Liver (tissue), 9 donors: ENCODE measurements around the gene AFAP1L2. TPM values are rescaled to one million over a fixed set of nuclear protein-coding genes. Genes with fewer than 3 reads are reported as not detected.

Source experiments
- DNase-seq: peaks from one replicate; pipeline ENCODE4 v3.0.0-alpha.2; 2017; ENCODE audit warnings: low spot score
- H3K27ac ChIP-seq, 2 donors: one replicate each; pipeline ENCODE4 v1.7.0; 2013; ENCODE audit warnings: inconsistent platforms in 2 of 2, low read length in 2 of 2, control low read depth in 1 of 2, low read depth in 1 of 2, mild to moderate bottlenecking in 1 of 2
- H3K27me3 ChIP-seq, 4 donors: one replicate each; pipeline versions ENCODE4 v1.6.1 to v1.7.0; 2013; ENCODE audit warnings: low read length in 3 of 4, inconsistent platforms in 1 of 4, mild to moderate bottlenecking in 1 of 4, moderate library complexity in 1 of 4; ENCODE audit not compliant: control insufficient read depth in 4 of 4, insufficient read depth in 4 of 4
- H3K36me3 ChIP-seq, 4 donors: one replicate each; pipeline versions ENCODE4 v1.6.1 to v1.7.0; 2013; ENCODE audit warnings: low read length in 3 of 4, mild to moderate bottlenecking in 3 of 4, low read depth in 1 of 4, moderate library complexity in 1 of 4; ENCODE audit not compliant: control insufficient read depth in 4 of 4, insufficient read depth in 3 of 4
- H3K4me1 ChIP-seq, 4 donors: one replicate each; pipeline versions ENCODE4 v1.6.1 to v1.7.0; 2013; ENCODE audit warnings: low read length in 3 of 4, mild to moderate bottlenecking in 3 of 4, moderate library complexity in 1 of 4; ENCODE audit not compliant: control insufficient read depth in 4 of 4, insufficient read depth in 4 of 4
- H3K4me3 ChIP-seq, 3 donors: one replicate each; pipeline versions ENCODE4 v1.6.1 to v1.7.0; 2013; ENCODE audit warnings: low read length in 3 of 3, control low read depth in 1 of 3, low read depth in 1 of 3, mild to moderate bottlenecking in 1 of 3
- H3K9ac ChIP-seq, 2 donors: one replicate each; pipeline ENCODE4 v1.7.0; 2013; ENCODE audit warnings: low read length in 2 of 2, mild to moderate bottlenecking in 2 of 2, moderate library complexity in 2 of 2, control low read depth in 1 of 2, low read depth in 1 of 2
- H3K9me3 ChIP-seq, 4 donors: one replicate each; pipeline versions ENCODE4 v1.6.1 to v1.7.0; 2013; ENCODE audit warnings: low read length in 3 of 4; ENCODE audit not compliant: control insufficient read depth in 4 of 4
- ATF3 ChIP-seq: IDR thresholded peaks from 2 replicates; pipeline ENCODE4 v1.6.1; 2016; ENCODE audit warnings: antibody characterized with exemption
- CTCF ChIP-seq: fragments of 150-350 bp; IDR thresholded peaks from 2 replicates; pipeline ENCODE4 v1.5.1; 2017; ENCODE audit warnings: improper control_type of control experiment, low read depth, low read length; ENCODE audit not compliant: missing input control
- EGR1 ChIP-seq, 2 donors: IDR thresholded peaks; 2 replicates each; pipeline ENCODE4 v1.6.1; 2016 to 2018; ENCODE audit warnings: antibody characterized with exemption in 2 of 2, low read depth in 2 of 2
- FOXA1 ChIP-seq: IDR thresholded peaks from 2 replicates; pipeline ENCODE4 v1.6.1; 2016; ENCODE audit warnings: antibody characterized with exemption
- FOXA2 ChIP-seq: IDR thresholded peaks from 2 replicates; pipeline ENCODE4 v1.6.1; 2016; ENCODE audit warnings: antibody characterized with exemption
- GABPA ChIP-seq, 2 donors: IDR thresholded peaks in 1 of 2; conservative IDR thresholded peaks in 1 of 2; 2 replicates each; pipeline ENCODE4 v1.6.1; 2016; ENCODE audit warnings: antibody characterized with exemption in 2 of 2, mild to moderate bottlenecking in 1 of 2, moderate library complexity in 1 of 2
- HNF4A ChIP-seq, 2 donors: conservative IDR thresholded peaks; 2 replicates each; pipeline ENCODE4 v1.6.1; 2016; ENCODE audit warnings: antibody characterized with exemption in 2 of 2, mild to moderate bottlenecking in 2 of 2
- HNF4G ChIP-seq: IDR thresholded peaks from 2 replicates; pipeline ENCODE4 v1.6.1; 2016; ENCODE audit warnings: antibody characterized with exemption
- JUND ChIP-seq, 2 donors: IDR thresholded peaks; 2 replicates each; pipeline ENCODE4 v1.6.1; 2016; ENCODE audit warnings: antibody characterized with exemption in 2 of 2
- NR2F2 ChIP-seq: IDR thresholded peaks from 2 replicates; pipeline ENCODE4 v1.6.1; 2016; ENCODE audit warnings: antibody characterized with exemption
- RAD21 ChIP-seq, 2 donors: IDR thresholded peaks; 2 replicates each; pipeline ENCODE4 v1.6.1; 2016; ENCODE audit warnings: antibody characterized with exemption in 2 of 2, mild to moderate bottlenecking in 2 of 2
- REST ChIP-seq: IDR thresholded peaks from 2 replicates; pipeline ENCODE4 v1.6.1; 2016; ENCODE audit warnings: antibody characterized with exemption, mild to moderate bottlenecking
- RXRA ChIP-seq, 2 donors: IDR thresholded peaks; 2 replicates each; pipeline ENCODE4 v1.6.1; 2017 to 2018; ENCODE audit warnings: antibody characterized with exemption in 2 of 2, mild to moderate bottlenecking in 1 of 2
- TAF1 ChIP-seq: conservative IDR thresholded peaks from 2 replicates; pipeline ENCODE4 v1.6.1; 2016; ENCODE audit warnings: antibody characterized with exemption, mild to moderate bottlenecking
- YY1 ChIP-seq: IDR thresholded peaks from 2 replicates; pipeline ENCODE4 v1.6.1; 2016; ENCODE audit warnings: antibody characterized with exemption, mild to moderate bottlenecking
- ZBTB33 ChIP-seq: IDR thresholded peaks from 2 replicates; pipeline ENCODE4 v1.6.1; 2016; ENCODE audit warnings: antibody characterized with exemption
- WGBS: extraction: QIAGEN DNeasy Blood & Tissue Kit; methylation state at CpG from one replicate; pipeline ENCODE4 v1.1.7; 2013; 5-methylcytosine and 5-hydroxymethylcytosine counted together
- polyA plus RNA-seq, 2 donors: library from polyadenylated mRNA; stranded (reverse) in 1 of 2; unstranded in 1 of 2; fragments of 200-250 nt in 1 of 2; fragments of >200 nt in 1 of 2; fragmentation: Nextera tagmentation in 1 of 2; extraction: Ambion mirVana in 1 of 2; gene quantifications; one replicate each; pipeline versions ENCODE4 v1.2.1 to v1.2.3, GENCODE V29; 2013 to 2015
- total RNA-seq, 2 donors: library from RNA; depleted of rRNA; stranded (reverse); fragments of >200 nt; gene quantifications; one replicate each; pipeline ENCODE4 v1.2.3, GENCODE V29; 2014
- TF ChIP-seq, protein P1 (sequence below): IDR thresholded peaks from 2 replicates; pipeline ENCODE4 v1.6.1; 2016; ENCODE audit warnings: antibody characterized with exemption
- donor health status: healthy.
- donor health status: healthy.
- donor health status: healthy.
- donor health status: healthy.
- donor health status: healthy.

AFAP1L2 gene
- total and polyA plus RNA-seq, 4 donors = 0.53 to 1.8 (median 1.3) TPM

DNA sequence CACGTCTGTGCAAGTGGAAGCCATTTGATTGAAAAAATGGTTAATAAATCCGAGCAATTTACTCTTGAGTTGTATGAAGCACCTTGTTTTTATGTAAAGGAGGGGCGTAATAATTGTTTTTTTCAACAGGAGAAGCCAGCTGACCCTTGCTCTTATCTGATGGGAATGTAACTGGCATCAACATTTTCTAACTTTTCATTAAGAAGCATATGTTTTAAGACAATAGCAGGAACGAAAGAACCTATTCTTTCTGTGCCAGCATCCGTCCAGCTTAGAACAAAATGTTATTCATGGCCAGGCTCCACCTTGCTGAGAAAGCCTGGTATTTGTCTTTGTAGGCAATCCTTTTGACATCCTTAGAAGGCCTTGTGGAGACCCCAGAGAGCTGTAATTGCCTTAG, 22.2 kb upstream of the AFAP1L2 start:
- TF ChIP-seq TAF1 = no peak
- no peak for TF ChIP-seq REST
- TF ChIP-seq, protein P1, sequence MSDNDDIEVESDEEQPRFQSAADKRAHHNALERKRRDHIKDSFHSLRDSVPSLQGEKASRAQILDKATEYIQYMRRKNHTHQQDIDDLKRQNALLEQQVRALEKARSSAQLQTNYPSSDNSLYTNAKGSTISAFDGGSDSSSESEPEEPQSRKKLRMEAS = no peak
- TF ChIP-seq JUND (IDR thresholded peaks at IDR 0.05) = no peak
- no peaks in the 10 kb centered on the region for H3K9me3 ChIP-seq
- no peak overlapping the region for H3K27ac ChIP-seq
- 79% methylated on average over 5 of the region's 5 CpGs for WGBS
- H3K4me3 ChIP-seq = no peak overlapping the region
- DNase-seq = no peak
- H3K4me1 ChIP-seq = no peaks in the 10 kb centered on the region
- H3K9ac ChIP-seq = no peak overlapping the region
- peaks cover 0 to 3% (median 0%) of the 10 kb centered on the region in 4 donors for H3K36me3 ChIP-seq
- H3K27me3 ChIP-seq = no peaks in the 10 kb centered on the region

DNA sequence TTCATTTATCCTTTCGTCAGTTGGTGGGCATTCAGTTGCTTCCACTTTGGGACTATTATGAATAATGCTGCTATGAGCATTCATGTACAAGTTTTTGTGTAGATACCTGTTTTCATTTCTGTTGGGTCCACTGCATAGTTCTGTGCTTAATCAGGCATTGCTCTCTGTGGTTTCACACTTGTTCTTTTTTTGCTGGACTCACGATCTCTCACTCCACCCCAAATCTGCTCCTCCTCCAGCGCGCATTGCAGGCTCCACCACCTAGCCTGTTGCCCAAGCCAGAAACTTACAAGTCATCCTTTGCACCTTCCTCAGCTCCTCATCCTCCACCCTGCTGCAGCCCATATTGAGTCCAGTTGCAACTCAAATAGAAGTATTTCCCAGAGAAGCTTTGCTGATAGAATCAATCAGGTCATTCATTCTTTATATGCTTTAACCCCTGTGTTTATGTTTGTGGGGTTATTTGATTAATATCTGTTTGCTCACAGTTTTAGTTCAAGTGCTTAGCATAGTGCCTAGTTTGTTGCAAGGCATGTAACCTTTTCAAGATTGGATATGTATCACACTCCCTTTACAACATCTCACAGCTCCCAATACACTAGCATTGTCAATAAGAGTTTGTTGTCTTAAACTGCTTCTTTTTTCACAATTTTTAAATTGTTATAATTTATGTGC, 16.6 kb upstream of the AFAP1L2 start:
- 87% methylated on average over 4 of the region's 4 CpGs for WGBS
- Histone ChIP-seq H3K4me1 (no peaks in the 10 kb centered on the region), H3K27me3 (peaks cover 0 to 4% (median 0%) of the 10 kb centered on the region in 4 donors), H3K36me3 (no peaks in the 10 kb centered on the region), H3K9ac (no peak overlapping the region), H3K4me3 (no peak overlapping the region), H3K9me3 (no peaks in the 10 kb centered on the region), H3K27ac (no peak overlapping the region)
- no peak for DNase-seq
- TF ChIP-seq FOXA1 (no peak), ZBTB33 (no peak), GABPA (IDR thresholded peaks at IDR 0.05 in 1 of 2, conservative IDR thresholded peaks at IDR 0.05 in 1 of 2) (no peak), NR2F2 (no peak), REST (no peak), RXRA (IDR thresholded peaks at IDR 0.05) (no peak), HNF4G (no peak), ATF3 (no peak), CTCF (no peak), RAD21 (IDR thresholded peaks at IDR 0.05) (no peak), EGR1 (IDR thresholded peaks at IDR 0.05; ENCODE audit: low read depth in 2 of 2) (no peak), YY1 (no peak), TAF1 (no peak), FOXA2 (no peak), HNF4A (conservative IDR thresholded peaks at IDR 0.05) (no peak)
- TF ChIP-seq, protein P1 = no peak
